Glomerular visceral epithelial cell (primary cell): Measurements from ENCODE around the gene NYNRIN.
A peak's percentile ranks its signal among the peaks of the same experiment; 100 is the strongest.
"Not testable (repeated sequence)": the region's sequence is repeated elsewhere in the genome, so short reads cannot be mapped to it uniquely, and the experiment has no call there.

ENCODE experiments used
- DNase-seq: peaks from one replicate; pipeline ENCODE4 v3.0.0-alpha.2; 2016; ENCODE audit errors: extremely low spot score

The NYNRIN gene

GRCh38 chr14:24431569-24432258 lies 32.9 kb downstream of the NYNRIN start:
- DNase-seq, result peak; percentile 92

- DNase-seq, result no peak
Measured at GRCh38 chr14:24432259-24433131, 33.7 kb downstream of the NYNRIN start.

DNA sequence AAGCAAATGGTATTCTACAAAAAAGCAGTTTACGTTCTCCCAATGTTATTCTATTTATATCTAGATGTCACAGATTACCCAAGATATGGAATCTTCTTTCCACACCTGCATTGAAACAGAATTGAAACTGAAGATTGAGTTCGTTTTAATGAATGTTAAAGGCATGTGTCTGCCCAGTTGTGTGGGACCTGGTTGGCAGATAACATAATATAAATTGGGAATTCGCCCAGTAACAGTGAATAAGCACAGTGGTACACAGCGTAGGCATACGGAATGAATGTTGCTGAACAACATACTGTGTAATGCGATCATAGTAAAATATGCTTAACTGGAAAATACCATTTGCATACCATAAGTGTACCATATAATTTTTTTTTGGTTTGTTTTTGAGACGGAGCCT lies 35.2 kb downstream of the NYNRIN start:
- no peak for DNase-seq

GRCh38 chr14:24434676-24435075 lies 35.9 kb downstream of the NYNRIN start:
- no peak for DNase-seq

GRCh38 chr14:24435192-24435810 lies 36.5 kb downstream of the NYNRIN start:
- no peak for DNase-seq

- no peak for DNase-seq
Measured at GRCh38 chr14:24435998-24436354, 37.2 kb downstream of the NYNRIN start.

- DNase-seq, result peak; percentile 72
Measured at GRCh38 chr14:24436355-24437019, 37.7 kb downstream of the NYNRIN start.

DNA sequence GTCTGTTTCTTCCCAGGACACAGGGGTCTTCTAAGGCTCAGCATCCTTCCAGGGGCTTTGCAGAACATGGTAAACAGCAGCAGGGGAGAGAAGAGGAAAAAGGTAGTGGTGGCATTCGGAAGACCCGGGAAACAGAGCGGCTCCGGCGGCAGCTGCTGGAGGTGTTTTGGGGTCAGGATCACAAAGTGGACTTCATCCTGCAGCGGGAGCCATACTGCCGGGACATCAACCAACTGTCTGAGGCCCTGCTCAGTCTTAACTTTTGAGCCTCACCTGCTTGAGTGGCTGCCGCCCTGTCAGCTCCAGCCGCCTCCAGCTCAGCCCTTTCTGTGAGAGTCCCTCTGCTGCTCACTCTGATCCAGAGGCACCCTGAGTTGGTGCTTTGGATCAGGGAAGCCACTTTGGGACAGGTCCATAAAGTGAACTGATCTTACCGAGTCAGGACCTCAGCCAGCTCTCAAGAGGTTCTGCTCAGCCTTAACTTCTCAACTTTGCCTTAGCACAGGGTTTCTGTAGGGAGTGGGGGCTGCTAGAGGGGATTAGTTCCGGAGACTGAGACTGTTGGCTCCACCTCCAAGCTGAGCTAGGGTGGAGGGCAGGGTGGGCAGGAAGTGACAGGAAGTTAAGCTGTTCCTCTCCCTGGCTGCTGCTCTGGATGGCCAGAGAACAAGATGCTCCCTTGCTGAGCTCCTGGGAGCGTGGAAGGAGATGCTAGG lies 38.4 kb downstream of the NYNRIN start:
- no peak for DNase-seq

GRCh38 chr14:24437736-24438067 lies 38.9 kb downstream of the NYNRIN start:
- no peak for DNase-seq

- DNase-seq, result no peak
Measured at GRCh38 chr14:24438223-24439097, 39.7 kb downstream of the NYNRIN start.

GRCh38 chr14:24439257-24439656 lies 40.5 kb downstream of the NYNRIN start:
- DNase-seq, result no peak

DNA sequence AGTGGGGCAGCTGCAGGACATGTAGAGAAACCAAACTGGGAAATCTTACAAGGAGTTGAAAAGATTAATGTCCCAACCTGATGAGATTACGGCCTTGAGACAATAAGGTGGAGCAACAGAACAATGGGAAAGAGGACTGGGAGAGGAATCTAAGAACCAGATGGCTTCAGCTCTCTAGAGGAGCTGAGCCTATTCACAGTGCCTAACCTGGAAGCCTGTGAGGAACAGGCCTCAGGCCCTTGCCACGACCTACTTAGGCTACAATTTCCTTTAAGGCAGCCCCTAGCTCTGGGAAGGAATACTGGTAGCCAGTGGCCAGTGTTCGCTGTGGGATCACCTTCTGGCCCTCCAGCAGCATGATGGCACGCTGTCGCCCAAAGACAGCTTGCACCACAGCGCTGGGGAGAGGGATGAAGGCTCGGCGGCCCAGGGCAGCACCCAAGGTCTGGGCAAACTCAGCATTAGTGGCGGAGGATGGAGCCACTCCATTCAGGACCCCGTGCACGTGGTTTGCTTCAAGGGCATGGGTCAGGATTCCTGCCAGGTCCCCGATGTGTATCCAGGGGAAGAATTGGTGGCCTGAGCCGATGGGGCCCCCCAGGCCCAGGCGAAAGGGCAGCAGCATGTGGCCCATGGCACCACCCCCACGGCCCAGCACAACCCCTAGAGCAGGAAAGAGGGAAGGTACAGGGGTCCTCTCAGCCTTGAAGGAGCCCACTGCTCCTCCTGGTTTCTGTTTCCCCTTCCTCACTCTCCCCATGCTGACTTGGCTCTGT lies 41.2 kb downstream of the NYNRIN start:
- DNase-seq, result no peak

- DNase-seq, result no peak
Measured at GRCh38 chr14:24440606-24441399, 42.0 kb downstream of the NYNRIN start.

DNA sequence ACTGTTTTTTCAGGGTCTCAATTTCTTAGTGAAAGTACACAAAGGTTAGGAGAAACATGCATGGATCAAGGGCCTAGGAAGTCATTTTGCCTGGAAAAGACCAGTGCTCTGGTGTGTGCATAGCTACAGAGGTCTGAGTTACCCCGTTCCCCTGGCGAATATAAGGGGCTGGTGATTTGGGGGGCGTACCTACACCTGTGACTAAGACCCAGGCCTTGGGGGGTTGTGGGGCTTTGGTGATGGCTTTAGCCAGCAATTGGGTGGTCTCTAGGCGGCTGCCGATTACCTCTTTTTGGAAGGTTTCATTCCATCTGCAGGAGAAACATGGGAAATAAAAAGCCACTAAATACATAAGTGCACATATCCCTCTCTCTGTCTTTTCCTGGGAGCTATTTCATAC lies 42.7 kb downstream of the NYNRIN start:
- DNase-seq, result no peak

DNA sequence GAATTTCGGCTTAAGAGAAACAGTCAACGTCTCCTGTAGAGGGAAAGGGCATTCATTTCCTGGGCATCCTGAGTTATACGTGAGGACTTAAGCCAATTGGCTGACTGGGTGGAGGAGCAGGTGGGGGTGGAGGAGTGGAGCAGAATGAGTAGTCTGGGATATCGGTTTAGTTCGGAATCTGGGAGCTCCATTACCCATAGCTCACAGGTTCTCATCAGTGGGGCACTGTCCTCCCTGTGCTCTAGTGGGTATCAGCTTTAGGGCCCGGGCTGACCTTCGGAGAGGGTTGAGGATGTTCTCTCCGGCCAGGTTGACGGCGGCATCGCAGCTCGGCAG lies 43.1 kb downstream of the NYNRIN start:
- no peak for DNase-seq

GRCh38 chr14:24442240-24443052 lies 43.6 kb downstream of the NYNRIN start, which contains the start of gene SDR39U1:
SDR39U1 (minus strand) TSS chr14:24442776; CDS start chr14:24442769, 7 bp downstream.
- DNase-seq, result peak; percentile 99

- DNase-seq, result no peak
Measured at GRCh38 chr14:24443053-24443665, 44.4 kb downstream of the NYNRIN start.

DNA sequence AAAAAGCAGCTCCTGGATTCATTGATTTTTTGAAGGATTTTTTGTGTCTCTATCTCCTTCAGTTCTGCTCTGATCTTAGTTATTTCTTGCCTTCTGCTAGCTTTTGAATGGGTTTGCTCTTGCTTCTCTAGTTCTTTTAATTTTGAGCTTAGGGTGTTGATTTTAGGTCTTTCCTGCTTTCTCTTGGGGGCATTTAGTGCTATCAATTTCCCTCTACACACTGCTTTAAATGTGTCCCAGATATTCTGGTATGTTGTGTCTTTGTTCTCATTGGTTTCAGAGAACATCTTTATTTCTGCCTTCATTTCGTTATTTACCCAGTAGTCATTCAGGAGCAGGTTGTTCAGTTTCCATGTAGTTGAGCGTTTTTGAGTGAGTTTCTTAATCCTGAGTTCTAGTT lies 52.0 kb downstream of the NYNRIN start:
- not testable (repeated sequence) for DNase-seq
